Measurements from ENCODE around the gene NBPF3. TPM values are rescaled to one million over a fixed set of nuclear protein-coding genes. Genes with fewer than 3 reads are reported as not detected.
A peak's percentile ranks its signal among the peaks of the same experiment; 100 is the strongest.
"Not testable (repeated sequence)": the region's sequence is repeated elsewhere in the genome, so short reads cannot be mapped to it uniquely, and the experiment has no call there.

NBPF3 gene
- polyA plus RNA-seq, 4 donors, result 1.4 to 11.4 (median 2.2) TPM

DNA sequence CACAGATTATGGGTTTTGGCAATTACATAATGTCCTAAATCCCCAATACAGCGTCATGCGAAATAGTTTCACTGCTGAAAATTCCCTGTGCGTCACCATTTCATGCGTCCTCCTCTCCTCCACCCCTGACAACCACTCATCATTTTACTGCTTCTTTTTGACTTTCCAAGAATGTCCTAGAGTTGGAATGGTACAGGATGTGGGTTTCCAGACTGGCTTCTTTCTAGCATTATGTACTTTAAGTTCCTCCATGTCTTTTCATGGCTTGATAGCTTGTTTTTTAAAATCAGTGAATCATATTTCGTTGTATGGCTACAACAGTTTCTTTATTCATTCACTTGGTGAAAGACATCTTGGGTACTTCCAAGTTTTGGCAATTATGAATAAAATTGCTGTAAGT, 7.4 kb downstream of the NBPF3 start:
- 86 to 97% (median 94%) methylated on average over 5 of the region's 5 CpGs for WGBS, 3 donors
- Histone ChIP-seq H3K9me3 (ENCODE audit: control insufficient read depth in 2 of 2, insufficient read depth in 1 of 2, low read depth in 1 of 2, low read length in 1 of 2) (no peaks in the 10 kb centered on the region), H3K4me1 (ENCODE audit: control insufficient read depth in 3 of 3, insufficient read depth in 2 of 3, low read depth in 1 of 3, low read length in 2 of 3) (no peaks in the 10 kb centered on the region), H3K27me3 (ENCODE audit: control insufficient read depth in 3 of 3, insufficient read depth in 3 of 3, low read length in 3 of 3) (no peaks in the 10 kb centered on the region), H3K36me3 (ENCODE audit: control insufficient read depth in 3 of 3, insufficient read depth in 2 of 3, low read depth in 1 of 3, low read length in 3 of 3) (peaks cover 0 to 16% (median 3%) of the 10 kb centered on the region in 3 donors), H3K4me3 (ENCODE audit: low read depth in 1 of 3, low read length in 3 of 3) (no peak overlapping the region), H3K27ac (ENCODE audit: low read depth in 1 of 3, low read length in 2 of 3) (no peak overlapping the region)
- DNase-seq, result no peak
- FAIRE-seq, result no peak

DNA sequence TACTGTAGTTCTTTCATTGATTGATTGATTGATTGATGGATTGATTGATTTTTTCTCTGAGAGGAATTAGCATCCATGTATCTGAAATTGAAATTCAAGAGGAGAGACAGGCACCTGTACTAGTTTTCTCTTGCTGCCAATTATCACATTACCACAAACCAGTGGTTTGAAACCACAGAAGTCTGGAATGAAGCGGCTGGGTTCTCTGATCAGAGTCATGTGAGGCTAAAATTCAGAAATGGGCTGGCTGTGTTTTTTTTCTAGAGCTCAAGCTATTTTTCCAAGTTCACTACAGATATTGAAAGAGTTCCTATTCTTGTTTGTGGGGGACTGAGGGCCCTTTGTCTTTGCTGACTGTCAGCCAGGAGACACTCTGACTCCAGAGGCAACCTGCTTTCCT, 10.0 kb downstream of the NBPF3 start:
- WGBS, 3 donors, result 71 to 96% (median 74%) methylated on average over 1 of the region's 1 CpG
- H3K4me3 ChIP-seq (ENCODE audit: low read depth in 1 of 3, low read length in 3 of 3), result no peak overlapping the region
- H3K27me3 ChIP-seq (ENCODE audit: control insufficient read depth in 3 of 3, insufficient read depth in 3 of 3, low read length in 3 of 3), result no peaks in the 10 kb centered on the region
- peaks cover 0 to 13% (median 3%) of the 10 kb centered on the region in 3 donors for H3K36me3 ChIP-seq (ENCODE audit: control insufficient read depth in 3 of 3, insufficient read depth in 2 of 3, low read depth in 1 of 3, low read length in 3 of 3)
- H3K4me1 ChIP-seq (ENCODE audit: control insufficient read depth in 3 of 3, insufficient read depth in 2 of 3, low read depth in 1 of 3, low read length in 2 of 3), result no peaks in the 10 kb centered on the region
- H3K9me3 ChIP-seq (ENCODE audit: control insufficient read depth in 2 of 2, insufficient read depth in 1 of 2, low read depth in 1 of 2, low read length in 1 of 2), result no peaks in the 10 kb centered on the region
- FAIRE-seq (no peak), DNase-seq (no peak)
- no peak overlapping the region for H3K27ac ChIP-seq (ENCODE audit: low read depth in 1 of 3, low read length in 2 of 3)

DNA sequence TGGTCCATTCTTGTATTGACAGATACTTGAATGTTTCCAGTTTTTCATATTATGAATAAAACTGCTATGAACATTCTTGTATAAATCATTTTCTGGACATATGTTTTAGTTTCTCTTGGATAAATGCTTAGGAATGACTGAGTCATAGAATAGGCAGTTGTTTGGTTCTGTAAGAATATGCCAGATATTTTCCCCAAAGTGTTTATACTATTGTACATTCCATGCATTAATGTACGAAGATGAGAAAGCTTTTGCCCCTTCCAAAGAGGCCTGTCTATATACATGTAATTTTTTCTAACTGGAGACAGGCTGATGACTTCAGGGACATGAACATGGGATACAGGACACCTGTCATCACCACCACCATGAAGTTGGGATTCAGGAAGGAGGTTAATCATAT, 11.3 kb downstream of the NBPF3 start:
- WGBS, 3 donors, result 57 to 90% (median 81%) methylated on average over 1 of the region's 1 CpG
- no peak for DNase-seq
- Histone ChIP-seq H3K27me3 (ENCODE audit: control insufficient read depth in 3 of 3, insufficient read depth in 3 of 3, low read length in 3 of 3) (no peaks in the 10 kb centered on the region), H3K27ac (ENCODE audit: low read depth in 1 of 3, low read length in 2 of 3) (no peak overlapping the region), H3K4me1 (ENCODE audit: control insufficient read depth in 3 of 3, insufficient read depth in 2 of 3, low read depth in 1 of 3, low read length in 2 of 3) (no peaks in the 10 kb centered on the region), H3K4me3 (ENCODE audit: low read depth in 1 of 3, low read length in 3 of 3) (no peak overlapping the region), H3K9me3 (ENCODE audit: control insufficient read depth in 2 of 2, insufficient read depth in 1 of 2, low read depth in 1 of 2, low read length in 1 of 2) (no peaks in the 10 kb centered on the region), H3K36me3 (ENCODE audit: control insufficient read depth in 3 of 3, insufficient read depth in 2 of 3, low read depth in 1 of 3, low read length in 3 of 3) (peaks cover 0 to 3% (median 0%) of the 10 kb centered on the region in 3 donors)
- no peak for FAIRE-seq

DNA sequence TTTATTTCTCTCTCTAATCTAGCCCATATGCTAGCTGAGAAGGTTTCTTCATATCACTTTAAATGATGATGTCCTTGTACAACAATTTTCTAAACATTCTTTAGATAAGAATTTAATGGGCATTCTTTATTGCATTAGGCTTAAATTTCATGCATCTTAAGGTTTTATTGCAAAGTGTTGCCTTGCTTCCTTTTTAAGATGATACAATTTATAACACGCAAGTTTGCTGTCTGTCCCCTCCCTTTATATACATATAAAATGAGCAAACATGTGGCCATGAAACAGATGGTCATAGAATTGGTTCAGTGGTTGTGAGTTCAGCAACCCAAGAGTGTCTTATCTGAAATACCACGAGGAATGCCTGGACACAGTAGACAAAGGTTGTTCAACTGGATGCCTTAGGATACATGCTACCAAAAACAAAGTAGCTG, 12.1 kb downstream of the NBPF3 start:
- WGBS, 3 donors, result 42 to 62% (median 61%) methylated on average over 2 of the region's 2 CpGs
- Histone ChIP-seq H3K36me3 (ENCODE audit: control insufficient read depth in 3 of 3, insufficient read depth in 2 of 3, low read depth in 1 of 3, low read length in 3 of 3) (no peaks in the 10 kb centered on the region), H3K9me3 (ENCODE audit: control insufficient read depth in 2 of 2, insufficient read depth in 1 of 2, low read depth in 1 of 2, low read length in 1 of 2) (no peaks in the 10 kb centered on the region), H3K27ac (ENCODE audit: low read depth in 1 of 3, low read length in 2 of 3) (no peak overlapping the region), H3K4me3 (ENCODE audit: low read depth in 1 of 3, low read length in 3 of 3) (no peak overlapping the region), H3K27me3 (ENCODE audit: control insufficient read depth in 3 of 3, insufficient read depth in 3 of 3, low read length in 3 of 3) (no peaks in the 10 kb centered on the region), H3K4me1 (ENCODE audit: control insufficient read depth in 3 of 3, insufficient read depth in 2 of 3, low read depth in 1 of 3, low read length in 2 of 3) (no peaks in the 10 kb centered on the region)
- DNase-seq (peak in 1 of 2 donors; percentile 11), FAIRE-seq (no peak)

DNA sequence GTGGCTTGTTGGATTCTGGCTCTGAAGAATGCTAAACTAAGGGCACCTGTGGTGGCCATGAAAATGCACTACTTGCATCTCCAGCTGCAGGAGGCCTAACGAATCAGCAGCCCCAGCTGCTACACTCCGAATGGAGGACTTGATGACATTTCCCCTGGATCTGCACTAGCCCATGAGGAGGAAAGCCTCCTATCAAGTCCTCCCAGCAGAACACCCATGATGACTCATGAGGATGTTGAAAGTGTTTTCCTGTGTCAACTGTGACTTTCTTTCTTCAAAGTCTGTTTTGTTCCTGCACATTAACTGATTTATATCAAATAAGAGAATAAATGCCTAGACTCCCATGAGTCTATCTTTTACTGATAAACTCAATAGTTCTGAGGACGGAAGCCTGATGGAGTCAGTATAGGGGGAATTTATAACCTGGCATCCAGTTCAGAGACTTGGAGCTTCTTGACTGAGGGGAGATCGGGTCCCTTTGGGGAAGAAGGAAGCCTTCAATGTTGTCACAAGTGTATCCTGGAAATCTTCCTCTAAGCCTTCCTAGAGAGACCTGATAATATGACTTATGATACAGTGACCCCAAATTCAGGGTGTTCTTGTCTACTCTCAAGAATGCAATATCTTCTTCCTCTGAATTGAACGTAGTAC, 14.2 kb downstream of the NBPF3 start:
- not testable (repeated sequence) for H3K36me3 ChIP-seq (ENCODE audit: control insufficient read depth in 3 of 3, insufficient read depth in 2 of 3, low read depth in 1 of 3, low read length in 3 of 3); H3K9me3 ChIP-seq (ENCODE audit: control insufficient read depth in 2 of 2, insufficient read depth in 1 of 2, low read depth in 1 of 2, low read length in 1 of 2); H3K27me3 ChIP-seq (ENCODE audit: control insufficient read depth in 3 of 3, insufficient read depth in 3 of 3, low read length in 3 of 3); H3K4me1 ChIP-seq (ENCODE audit: control insufficient read depth in 3 of 3, insufficient read depth in 2 of 3, low read depth in 1 of 3, low read length in 2 of 3); FAIRE-seq; H3K4me3 ChIP-seq (ENCODE audit: low read depth in 1 of 3, low read length in 3 of 3)
- WGBS, 3 donors, result 67 to 85% (median 82%) methylated on average over 5 of the region's 5 CpGs
- DNase-seq, result peak in 1 of 2 donors; percentile 46
- H3K27ac ChIP-seq (ENCODE audit: low read depth in 1 of 3, low read length in 2 of 3), result peak overlapping the region in 1 of 3 donors; percentile 12

- peak; percentile 62 for FAIRE-seq
- not testable (repeated sequence) for DNase-seq; H3K27me3 ChIP-seq (ENCODE audit: control insufficient read depth in 3 of 3, insufficient read depth in 3 of 3, low read length in 3 of 3); H3K4me1 ChIP-seq (ENCODE audit: control insufficient read depth in 3 of 3, insufficient read depth in 2 of 3, low read depth in 1 of 3, low read length in 2 of 3); H3K36me3 ChIP-seq (ENCODE audit: control insufficient read depth in 3 of 3, insufficient read depth in 2 of 3, low read depth in 1 of 3, low read length in 3 of 3); H3K9me3 ChIP-seq (ENCODE audit: control insufficient read depth in 2 of 2, insufficient read depth in 1 of 2, low read depth in 1 of 2, low read length in 1 of 2); H3K4me3 ChIP-seq (ENCODE audit: low read depth in 1 of 3, low read length in 3 of 3)
- WGBS, 3 donors, result 68 to 96% (median 86%) methylated on average over 4 of the region's 5 CpGs
- H3K27ac ChIP-seq (ENCODE audit: low read depth in 1 of 3, low read length in 2 of 3), result peak overlapping the region in 1 of 3 donors; percentile 48
Observed at GRCh38 chr1:21454904-21455303, 15.0 kb downstream of the NBPF3 start.

- H3K9me3 ChIP-seq (ENCODE audit: control insufficient read depth in 2 of 2, insufficient read depth in 1 of 2, low read depth in 1 of 2, low read length in 1 of 2), result no peaks in the 10 kb centered on the region
- H3K36me3 ChIP-seq (ENCODE audit: control insufficient read depth in 3 of 3, insufficient read depth in 2 of 3, low read depth in 1 of 3, low read length in 3 of 3), result no peaks in the 10 kb centered on the region
- H3K4me3 ChIP-seq (ENCODE audit: low read depth in 1 of 3, low read length in 3 of 3), result no peak overlapping the region
- no peaks in the 10 kb centered on the region for H3K27me3 ChIP-seq (ENCODE audit: control insufficient read depth in 3 of 3, insufficient read depth in 3 of 3, low read length in 3 of 3)
- no peak for FAIRE-seq
- H3K4me1 ChIP-seq (ENCODE audit: control insufficient read depth in 3 of 3, insufficient read depth in 2 of 3, low read depth in 1 of 3, low read length in 2 of 3), result no peaks in the 10 kb centered on the region
- 83 to 96% (median 95%) methylated on average over 1 of the region's 1 CpG for WGBS, 3 donors
- no peak overlapping the region for H3K27ac ChIP-seq (ENCODE audit: low read depth in 1 of 3, low read length in 2 of 3)
- DNase-seq, result no peak
Observed at GRCh38 chr1:21457654-21458053, 17.7 kb downstream of the NBPF3 start.

DNA sequence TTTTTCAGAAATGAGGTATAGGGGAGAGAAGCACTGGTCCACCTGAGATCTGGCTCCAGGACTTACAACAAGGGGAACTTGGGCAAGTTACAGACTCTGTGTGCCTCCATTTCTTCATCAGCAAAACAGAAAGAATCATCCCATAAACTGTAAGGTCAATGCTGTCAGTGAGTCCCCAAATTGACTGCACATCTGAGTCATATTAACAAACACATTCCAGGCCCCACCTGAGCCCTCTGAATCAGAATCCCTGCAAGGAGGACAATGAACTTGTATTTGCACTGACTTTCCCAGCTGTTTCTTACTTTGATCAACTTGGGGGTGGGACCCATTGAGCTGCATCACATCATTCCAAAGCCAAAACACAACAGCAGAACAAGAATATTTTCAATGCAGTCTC, 25.2 kb downstream of the NBPF3 start:
- H3K4me3 ChIP-seq (ENCODE audit: low read depth in 1 of 3, low read length in 3 of 3); H3K27ac ChIP-seq (ENCODE audit: low read depth in 1 of 3, low read length in 2 of 3); H3K36me3 ChIP-seq (ENCODE audit: control insufficient read depth in 3 of 3, insufficient read depth in 2 of 3, low read depth in 1 of 3, low read length in 3 of 3); H3K27me3 ChIP-seq (ENCODE audit: control insufficient read depth in 3 of 3, insufficient read depth in 3 of 3, low read length in 3 of 3); H3K9me3 ChIP-seq (ENCODE audit: control insufficient read depth in 2 of 2, insufficient read depth in 1 of 2, low read depth in 1 of 2, low read length in 1 of 2); DNase-seq; FAIRE-seq; H3K4me1 ChIP-seq (ENCODE audit: control insufficient read depth in 3 of 3, insufficient read depth in 2 of 3, low read depth in 1 of 3, low read length in 2 of 3): not testable (repeated sequence)

- not testable (repeated sequence) for FAIRE-seq
- peaks cover 0 to 15% (median 1%) of the 10 kb centered on the region in 3 donors for H3K36me3 ChIP-seq (ENCODE audit: control insufficient read depth in 3 of 3, insufficient read depth in 2 of 3, low read depth in 1 of 3, low read length in 3 of 3)
Observed at GRCh38 chr1:21467946-21468345, 28.0 kb downstream of the NBPF3 start.

More at GRCh38 chr1:21467946-21468345, 28.0 kb downstream of the NBPF3 start:
- H3K9me3 ChIP-seq (ENCODE audit: control insufficient read depth in 2 of 2, insufficient read depth in 1 of 2, low read depth in 1 of 2, low read length in 1 of 2); H3K4me3 ChIP-seq (ENCODE audit: low read depth in 1 of 3, low read length in 3 of 3); H3K27ac ChIP-seq (ENCODE audit: low read depth in 1 of 3, low read length in 2 of 3); H3K4me1 ChIP-seq (ENCODE audit: control insufficient read depth in 3 of 3, insufficient read depth in 2 of 3, low read depth in 1 of 3, low read length in 2 of 3); H3K27me3 ChIP-seq (ENCODE audit: control insufficient read depth in 3 of 3, insufficient read depth in 3 of 3, low read length in 3 of 3); DNase-seq: not testable (repeated sequence)
- WGBS, 3 donors, result 73 to 84% (median 82%) methylated on average over 4 of the region's 4 CpGs

Data from small intestine (tissue), 7 donors.